Peyer's patch (tissue), 4 donors: ENCODE results near the gene ZNF280A. TPM values are rescaled to one million over a fixed set of nuclear protein-coding genes. Genes with fewer than 3 reads are reported as not detected.

Experiments
- DNase-seq, 3 donors: peaks; one replicate each; pipeline ENCODE4 v3.0.0-alpha.2; 2017 to 2019
- H3K27ac ChIP-seq, 4 donors: fragments of 200-600 bp; sonication (generic); one replicate each; pipeline ENCODE4 v1.5.1; 2016 to 2019
- H3K27me3 ChIP-seq, 2 donors: fragments of 200-600 bp; sonication (generic); one replicate each; pipeline ENCODE4 v1.5.1; 2019
- H3K36me3 ChIP-seq, 3 donors: fragments of 200-600 bp; sonication (generic); one replicate each; pipeline ENCODE4 v1.5.1; 2016 to 2019
- H3K4me1 ChIP-seq, 4 donors: fragments of 200-600 bp; sonication (generic); one replicate each; pipeline ENCODE4 v1.5.1; 2016 to 2019
- H3K4me3 ChIP-seq, 4 donors: fragments of 200-600 bp; sonication (generic); 1 replicate in 3 of 4; 2 replicates in 1 of 4; pipeline ENCODE4 v1.5.1; 2016 to 2019; ENCODE audit warnings: mild to moderate bottlenecking in 1 of 4
- H3K9me3 ChIP-seq, 4 donors: fragments of 200-600 bp; sonication (generic); one replicate each; pipeline ENCODE4 v1.5.1; 2016 to 2019; ENCODE audit warnings: mild to moderate bottlenecking in 1 of 4
- POLR2A ChIP-seq, 2 donors: fragments of 450-650 bp; IDR thresholded peaks; one replicate each; pipeline ENCODE4 v1.5.1; 2017; ENCODE audit warnings: antibody characterized with exemption in 2 of 2, mild to moderate bottlenecking in 2 of 2, moderate library complexity in 2 of 2
- total RNA-seq, 4 donors: library from RNA; depleted of rRNA; stranded (reverse); fragments of >200 nt; gene quantifications; one replicate each; pipeline ENCODE4 v1.1.0, GENCODE V29; 2016
- TF ChIP-seq, protein P1 (sequence below), 6 experiments: fragments of 450-650 bp in 4 of 6; fragments of 200-600 bp in 2 of 6; sonication (generic) in 1 of 6; IDR thresholded peaks; one replicate each; pipeline ENCODE4 v1.5.1; 2017 to 2019; ENCODE audit warnings: antibody characterized with exemption in 6 of 6, mild to moderate bottlenecking in 3 of 6, moderate library complexity in 1 of 6

Gene ZNF280A
- total RNA-seq, 4 donors from 2014 or later: not detected

GRCh38 chr22:22486132-22486899 lies 33.8 kb downstream of the ZNF280A start:
- no peaks in the 10 kb centered on the region for H3K36me3 ChIP-seq
- no peaks in the 10 kb centered on the region for H3K27me3 ChIP-seq
- no peaks in the 10 kb centered on the region for H3K9me3 ChIP-seq
- TF ChIP-seq POLR2A (IDR thresholded peaks at IDR 0.05): no peak
- TF ChIP-seq, protein P1, sequence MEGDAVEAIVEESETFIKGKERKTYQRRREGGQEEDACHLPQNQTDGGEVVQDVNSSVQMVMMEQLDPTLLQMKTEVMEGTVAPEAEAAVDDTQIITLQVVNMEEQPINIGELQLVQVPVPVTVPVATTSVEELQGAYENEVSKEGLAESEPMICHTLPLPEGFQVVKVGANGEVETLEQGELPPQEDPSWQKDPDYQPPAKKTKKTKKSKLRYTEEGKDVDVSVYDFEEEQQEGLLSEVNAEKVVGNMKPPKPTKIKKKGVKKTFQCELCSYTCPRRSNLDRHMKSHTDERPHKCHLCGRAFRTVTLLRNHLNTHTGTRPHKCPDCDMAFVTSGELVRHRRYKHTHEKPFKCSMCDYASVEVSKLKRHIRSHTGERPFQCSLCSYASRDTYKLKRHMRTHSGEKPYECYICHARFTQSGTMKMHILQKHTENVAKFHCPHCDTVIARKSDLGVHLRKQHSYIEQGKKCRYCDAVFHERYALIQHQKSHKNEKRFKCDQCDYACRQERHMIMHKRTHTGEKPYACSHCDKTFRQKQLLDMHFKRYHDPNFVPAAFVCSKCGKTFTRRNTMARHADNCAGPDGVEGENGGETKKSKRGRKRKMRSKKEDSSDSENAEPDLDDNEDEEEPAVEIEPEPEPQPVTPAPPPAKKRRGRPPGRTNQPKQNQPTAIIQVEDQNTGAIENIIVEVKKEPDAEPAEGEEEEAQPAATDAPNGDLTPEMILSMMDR (IDR thresholded peaks at IDR 0.05): no peak
- H3K4me1 ChIP-seq: no peaks in the 10 kb centered on the region
- H3K27ac ChIP-seq: no peak overlapping the region
- H3K4me3 ChIP-seq: no peak overlapping the region
- DNase-seq: no peak

DNA sequence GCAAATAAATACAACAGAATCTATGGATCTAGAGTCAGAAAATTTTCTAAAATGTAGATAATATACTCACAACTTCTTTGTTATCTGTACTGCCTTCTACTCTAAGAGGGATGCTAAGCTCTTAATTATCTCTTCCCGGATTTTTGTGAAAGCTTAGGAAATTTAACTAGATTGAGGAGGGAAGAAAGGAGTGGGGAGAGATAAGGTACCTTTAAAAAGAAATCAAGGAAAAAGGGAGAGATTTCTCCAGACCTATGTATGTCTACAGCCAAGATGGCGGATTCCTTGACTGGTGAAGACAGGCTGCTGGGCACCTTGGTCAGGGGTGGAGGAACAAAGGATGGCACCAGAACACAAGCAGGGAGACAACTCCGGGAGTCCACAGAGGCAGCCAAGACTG lies 34.5 kb downstream of the ZNF280A start:
- Histone ChIP-seq H3K4me1 (no peaks in the 10 kb centered on the region), H3K27me3 (no peaks in the 10 kb centered on the region), H3K9me3 (no peaks in the 10 kb centered on the region), H3K27ac (no peak overlapping the region), H3K36me3 (no peaks in the 10 kb centered on the region), H3K4me3 (no peak overlapping the region)
- TF ChIP-seq, protein P1 (IDR thresholded peaks at IDR 0.05): no peak
- no peak for TF ChIP-seq POLR2A (IDR thresholded peaks at IDR 0.05)
- DNase-seq: no peak

DNA sequence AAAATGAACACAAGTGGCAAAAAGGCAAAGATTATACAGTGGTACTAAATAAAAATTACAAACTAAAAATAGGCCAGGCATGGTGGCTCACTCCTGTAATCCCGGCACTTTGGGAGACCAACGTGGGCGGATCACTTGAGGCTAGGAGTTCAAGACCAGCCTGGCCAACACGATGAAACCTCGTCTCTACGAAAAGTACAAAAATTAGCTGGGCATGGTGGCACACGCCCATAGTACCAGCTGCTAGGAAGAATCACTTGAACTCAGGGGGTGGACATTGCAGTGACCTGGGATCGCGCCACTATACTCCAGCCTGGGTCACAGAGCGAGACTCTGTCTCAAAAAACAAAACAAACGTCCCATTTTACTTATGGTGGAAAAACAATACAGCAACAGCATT lies 36.0 kb downstream of the ZNF280A start:
- Histone ChIP-seq H3K4me1 (no peaks in the 10 kb centered on the region), H3K27me3 (no peaks in the 10 kb centered on the region), H3K36me3 (no peaks in the 10 kb centered on the region), H3K9me3 (no peaks in the 10 kb centered on the region), H3K27ac (no peak overlapping the region), H3K4me3 (no peak overlapping the region)
- TF ChIP-seq, protein P1 (IDR thresholded peaks at IDR 0.05): no peak
- TF ChIP-seq POLR2A (IDR thresholded peaks at IDR 0.05): no peak
- DNase-seq: no peak

- H3K27ac ChIP-seq: no peak overlapping the region
- DNase-seq: no peak
- no peaks in the 10 kb centered on the region for H3K27me3 ChIP-seq
- no peaks in the 10 kb centered on the region for H3K9me3 ChIP-seq
- H3K4me3 ChIP-seq: no peak overlapping the region
- H3K4me1 ChIP-seq: no peaks in the 10 kb centered on the region
- TF ChIP-seq POLR2A (IDR thresholded peaks at IDR 0.05): no peak
- TF ChIP-seq, protein P1 (IDR thresholded peaks at IDR 0.05): no peak
- no peaks in the 10 kb centered on the region for H3K36me3 ChIP-seq
Measured at GRCh38 chr22:22480940-22481339, 39.1 kb downstream of the ZNF280A start.

DNA sequence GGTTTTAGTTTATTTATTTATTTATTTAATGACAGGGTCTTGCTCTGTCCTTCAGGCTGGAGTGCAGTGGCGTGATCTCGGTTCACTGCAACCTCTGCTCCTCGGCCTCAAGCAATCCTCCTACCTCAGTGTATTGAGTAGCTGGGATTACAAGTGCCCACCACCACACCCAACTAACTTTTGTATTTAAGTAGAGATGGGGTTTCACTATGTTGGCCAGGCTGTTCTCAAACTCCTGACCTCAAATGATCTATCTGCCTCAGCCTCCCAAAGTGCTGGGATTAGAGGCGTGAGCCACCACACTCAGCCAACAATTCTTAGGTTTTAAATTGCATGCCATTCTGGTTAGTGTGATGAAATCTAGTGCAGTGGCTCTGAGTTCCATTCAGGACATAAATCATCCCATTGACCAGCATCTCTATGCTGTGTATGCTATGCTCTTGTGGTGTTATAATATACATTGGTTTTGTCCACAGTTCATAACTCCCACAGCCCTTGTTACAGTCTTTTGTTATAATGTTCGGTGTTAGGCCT lies 40.0 kb downstream of the ZNF280A start:
- TF ChIP-seq, protein P1 (IDR thresholded peaks at IDR 0.05): no peak
- TF ChIP-seq POLR2A (IDR thresholded peaks at IDR 0.05): no peak

More for the DNA sequence above, 40.0 kb downstream of the ZNF280A start:
- no peak overlapping the region for H3K27ac ChIP-seq
- H3K4me1 ChIP-seq: no peaks in the 10 kb centered on the region
- H3K27me3 ChIP-seq: no peaks in the 10 kb centered on the region
- H3K9me3 ChIP-seq: no peaks in the 10 kb centered on the region
- DNase-seq: no peak
- no peak overlapping the region for H3K4me3 ChIP-seq
- H3K36me3 ChIP-seq: no peaks in the 10 kb centered on the region
